Ishikawa (cell line): ENCODE results near the gene ABHD17C.

Experiments used
- CEBPB ChIP-seq: IDR thresholded peaks from 2 replicates; pipeline ENCODE4 v1.6.1; 2012
- CREB1 ChIP-seq: IDR thresholded peaks from 2 replicates; pipeline ENCODE4 v1.6.1; 2012; ENCODE audit warnings: low read depth
- EGR1 ChIP-seq: IDR thresholded peaks from 2 replicates; pipeline ENCODE4 v1.6.1; 2012
- EP300 ChIP-seq: IDR thresholded peaks from 2 replicates; pipeline ENCODE4 v1.6.1; 2012; ENCODE audit warnings: borderline replicate concordance
- FOXM1 ChIP-seq: IDR thresholded peaks from 2 replicates; pipeline ENCODE4 v1.6.1; 2012; ENCODE audit warnings: low read depth, borderline replicate concordance
- MAX ChIP-seq: IDR thresholded peaks from 2 replicates; pipeline ENCODE4 v1.6.1; 2012
- NFIC ChIP-seq: IDR thresholded peaks from 2 replicates; pipeline ENCODE4 v1.6.1; 2012
- RAD21 ChIP-seq: IDR thresholded peaks from 2 replicates; pipeline ENCODE4 v1.6.1; 2012; ENCODE audit warnings: low read depth
- TAF1 ChIP-seq: IDR thresholded peaks from 2 replicates; pipeline ENCODE4 v1.6.1; 2012; ENCODE audit warnings: low read depth, mild to moderate bottlenecking
- TCF12 ChIP-seq: IDR thresholded peaks from 2 replicates; pipeline ENCODE4 v1.6.1; 2012; ENCODE audit warnings: low read depth
- TEAD4 ChIP-seq: IDR thresholded peaks from 2 replicates; pipeline ENCODE4 v1.6.1; 2012
- USF1 ChIP-seq: IDR thresholded peaks from 2 replicates; pipeline ENCODE4 v1.6.1; 2012
- YY1 ChIP-seq: IDR thresholded peaks from 2 replicates; pipeline ENCODE4 v1.6.1; 2012; ENCODE audit warnings: low read depth
- ZBTB7A ChIP-seq: IDR thresholded peaks from 2 replicates; pipeline ENCODE4 v1.6.1; 2012; ENCODE audit warnings: low read depth

- no peak for TF ChIP-seq MAX
- TF ChIP-seq YY1 = no peak
- no peak for TF ChIP-seq NFIC
- TF ChIP-seq CREB1 = no peak
- TF ChIP-seq USF1 = no peak
- TF ChIP-seq TAF1 = no peak
- no peak for TF ChIP-seq RAD21
- TF ChIP-seq FOXM1 = no peak
- no peak for TF ChIP-seq EGR1
- TF ChIP-seq ZBTB7A = no peak
- no peak for TF ChIP-seq CEBPB
- no peak for TF ChIP-seq EP300
- TF ChIP-seq TEAD4 = no peak
- TF ChIP-seq TCF12 = no peak
These were observed 101.3 kb downstream of the ABHD17C start for GRCh38 chr15:80796407-80796806.
